ENCODE measurements around the gene MACC1. TPM values are rescaled to one million over a fixed set of nuclear protein-coding genes. Genes with fewer than 3 reads are reported as not detected.

MACC1 gene
- total RNA-seq, 1 donor from 2014 or later, result 0.12 TPM

DNA sequence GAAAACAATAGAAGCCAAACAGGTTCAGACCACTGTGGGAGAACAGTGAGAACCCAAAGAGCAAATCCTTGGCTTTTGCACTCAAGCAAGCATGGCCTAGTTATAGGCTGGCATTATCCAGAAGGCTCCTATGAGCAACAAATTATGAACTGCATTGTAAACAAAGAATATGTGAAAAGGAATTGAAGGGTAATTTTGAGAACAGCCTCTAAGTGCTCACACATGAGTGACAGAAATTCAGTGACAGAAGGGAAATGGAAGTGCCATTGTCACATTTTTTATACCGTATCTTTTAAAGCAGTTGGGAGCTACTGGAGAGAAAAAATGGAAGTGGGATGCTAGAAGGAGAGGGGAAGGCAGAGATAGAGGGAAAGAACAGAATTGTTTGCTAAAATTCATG, 114.2 kb downstream of the MACC1 start:
- no peak overlapping the region for H3K4me3 Mint-ChIP-seq
- H3K27ac Mint-ChIP-seq (ENCODE audit: unreplicated experiment), result no peak overlapping the region
- no peaks in the 10 kb centered on the region for H3K4me1 Mint-ChIP-seq
- DNase-seq (ENCODE audit: low read depth, low spot score), result no peak
- no peaks in the 10 kb centered on the region for H3K36me3 Mint-ChIP-seq (ENCODE audit: low read depth)
- no peaks in the 10 kb centered on the region for H3K9me3 Mint-ChIP-seq
- H3K27me3 Mint-ChIP-seq (ENCODE audit: low read depth), result no peaks in the 10 kb centered on the region
- TF ChIP-seq, protein P1, sequence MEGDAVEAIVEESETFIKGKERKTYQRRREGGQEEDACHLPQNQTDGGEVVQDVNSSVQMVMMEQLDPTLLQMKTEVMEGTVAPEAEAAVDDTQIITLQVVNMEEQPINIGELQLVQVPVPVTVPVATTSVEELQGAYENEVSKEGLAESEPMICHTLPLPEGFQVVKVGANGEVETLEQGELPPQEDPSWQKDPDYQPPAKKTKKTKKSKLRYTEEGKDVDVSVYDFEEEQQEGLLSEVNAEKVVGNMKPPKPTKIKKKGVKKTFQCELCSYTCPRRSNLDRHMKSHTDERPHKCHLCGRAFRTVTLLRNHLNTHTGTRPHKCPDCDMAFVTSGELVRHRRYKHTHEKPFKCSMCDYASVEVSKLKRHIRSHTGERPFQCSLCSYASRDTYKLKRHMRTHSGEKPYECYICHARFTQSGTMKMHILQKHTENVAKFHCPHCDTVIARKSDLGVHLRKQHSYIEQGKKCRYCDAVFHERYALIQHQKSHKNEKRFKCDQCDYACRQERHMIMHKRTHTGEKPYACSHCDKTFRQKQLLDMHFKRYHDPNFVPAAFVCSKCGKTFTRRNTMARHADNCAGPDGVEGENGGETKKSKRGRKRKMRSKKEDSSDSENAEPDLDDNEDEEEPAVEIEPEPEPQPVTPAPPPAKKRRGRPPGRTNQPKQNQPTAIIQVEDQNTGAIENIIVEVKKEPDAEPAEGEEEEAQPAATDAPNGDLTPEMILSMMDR (conservative IDR thresholded peaks at IDR 0.05), result no peak

DNA sequence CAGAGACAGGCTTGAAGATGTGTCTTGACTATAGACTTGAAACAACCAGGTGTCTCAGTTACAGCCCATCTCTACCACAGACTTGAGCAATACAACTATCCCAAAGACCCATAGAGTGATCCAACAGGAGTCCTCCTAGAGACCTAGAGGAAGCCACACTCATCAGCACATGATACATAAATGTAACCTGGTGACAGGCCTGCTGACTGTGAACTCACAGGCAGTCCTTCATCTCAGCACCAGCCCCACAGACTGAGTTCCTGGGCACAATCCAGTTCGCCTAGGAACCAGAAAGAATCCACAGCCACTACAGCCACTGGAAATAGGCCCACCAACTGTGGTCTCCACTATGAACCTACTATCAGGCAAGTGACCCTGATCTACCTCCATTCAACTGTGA, 121.3 kb downstream of the MACC1 start:
- Mint-ChIP-seq H3K36me3 (ENCODE audit: low read depth) (peaks cover 3% of the 10 kb centered on the region), H3K4me1 (no peaks in the 10 kb centered on the region)

DNA sequence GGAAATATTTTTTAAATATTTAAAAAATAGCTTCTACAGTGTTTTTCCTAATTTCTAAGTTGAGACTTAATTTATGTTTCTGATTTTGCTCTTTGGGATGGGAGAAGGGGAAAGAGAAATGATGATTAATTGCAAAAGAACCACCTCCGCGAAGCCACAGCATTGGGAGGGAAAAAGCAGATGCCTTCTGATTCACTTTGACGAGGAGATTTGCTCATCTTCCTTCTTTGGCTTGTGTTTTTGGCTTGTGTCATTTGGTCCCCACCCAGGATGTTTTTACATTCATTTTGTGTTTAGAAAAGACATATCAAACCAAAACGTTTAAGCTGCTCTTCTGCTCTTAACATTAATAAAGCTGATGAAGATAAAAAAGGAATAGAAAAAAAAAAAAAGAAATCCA, 121.7 kb downstream of the MACC1 start:
- H3K4me3 Mint-ChIP-seq, result no peak overlapping the region
- no peaks in the 10 kb centered on the region for H3K27me3 Mint-ChIP-seq (ENCODE audit: low read depth)
- DNase-seq (ENCODE audit: low read depth, low spot score), result no peak
- H3K36me3 Mint-ChIP-seq (ENCODE audit: low read depth), result peaks cover 3% of the 10 kb centered on the region
- H3K9me3 Mint-ChIP-seq, result peaks cover 10% of the 10 kb centered on the region
- TF ChIP-seq, protein P1 (conservative IDR thresholded peaks at IDR 0.05), result no peak
- H3K4me1 Mint-ChIP-seq, result no peaks in the 10 kb centered on the region
- H3K27ac Mint-ChIP-seq (ENCODE audit: unreplicated experiment), result no peak overlapping the region

More for the DNA sequence above, 121.3 kb downstream of the MACC1 start:
- H3K27ac Mint-ChIP-seq (ENCODE audit: unreplicated experiment), result no peak overlapping the region
- TF ChIP-seq, protein P1 (conservative IDR thresholded peaks at IDR 0.05), result no peak
- H3K27me3 Mint-ChIP-seq (ENCODE audit: low read depth), result no peaks in the 10 kb centered on the region
- peaks cover 10% of the 10 kb centered on the region for H3K9me3 Mint-ChIP-seq
- no peak overlapping the region for H3K4me3 Mint-ChIP-seq
- DNase-seq (ENCODE audit: low read depth, low spot score), result no peak

DNA sequence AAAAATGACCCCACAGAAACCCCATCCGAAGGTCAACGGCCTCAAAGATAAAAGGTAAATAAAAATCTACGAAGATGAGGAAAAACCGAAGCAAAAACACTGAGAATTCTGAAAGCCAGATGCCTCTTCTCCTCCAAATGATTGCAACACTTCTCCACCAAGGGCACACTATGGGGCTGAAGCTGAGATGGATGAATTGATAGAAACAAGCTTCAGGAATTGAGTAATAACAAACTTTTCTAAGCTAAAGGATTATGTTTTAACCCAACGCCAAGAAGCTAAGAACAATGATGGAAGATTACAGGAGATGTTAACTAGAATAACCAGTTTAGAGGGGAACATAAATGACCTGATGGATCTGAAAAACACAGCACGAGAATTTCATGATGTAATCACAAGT, 127.8 kb downstream of the MACC1 start:
- H3K4me3 Mint-ChIP-seq, result no peak overlapping the region
- no peak for DNase-seq (ENCODE audit: low read depth, low spot score)
- H3K27ac Mint-ChIP-seq (ENCODE audit: unreplicated experiment), result no peak overlapping the region
- H3K9me3 Mint-ChIP-seq, result peaks cover 6% of the 10 kb centered on the region
- H3K27me3 Mint-ChIP-seq (ENCODE audit: low read depth), result no peaks in the 10 kb centered on the region
- no peaks in the 10 kb centered on the region for H3K4me1 Mint-ChIP-seq
- TF ChIP-seq, protein P1 (conservative IDR thresholded peaks at IDR 0.05), result no peak
- H3K36me3 Mint-ChIP-seq (ENCODE audit: low read depth), result no peaks in the 10 kb centered on the region

DNA sequence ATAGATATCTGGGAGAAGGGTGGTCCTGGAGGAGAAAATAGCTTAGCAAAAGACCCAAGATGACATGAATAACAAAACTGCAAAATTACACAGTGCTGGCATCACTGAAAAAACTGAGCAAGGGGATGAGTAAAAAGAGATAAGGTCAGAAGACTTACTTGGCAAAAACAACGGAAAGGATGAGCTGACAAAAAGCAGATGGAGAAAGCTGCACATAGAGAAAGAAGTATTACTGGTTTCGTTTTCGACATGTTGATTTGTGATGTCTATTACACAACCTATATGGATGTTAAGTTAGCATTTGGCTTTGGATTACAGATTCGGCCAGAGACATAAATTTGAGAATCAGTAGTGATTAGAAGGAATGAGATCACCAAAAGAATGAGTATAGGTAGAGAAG, 132.1 kb downstream of the MACC1 start:
- Mint-ChIP-seq H3K36me3 (ENCODE audit: low read depth) (no peaks in the 10 kb centered on the region), H3K27ac (ENCODE audit: unreplicated experiment) (no peak overlapping the region), H3K27me3 (ENCODE audit: low read depth) (no peaks in the 10 kb centered on the region), H3K4me1 (no peaks in the 10 kb centered on the region), H3K4me3 (no peak overlapping the region), H3K9me3 (no peaks in the 10 kb centered on the region)
- no peak for DNase-seq (ENCODE audit: low read depth, low spot score)
- TF ChIP-seq, protein P1 (conservative IDR thresholded peaks at IDR 0.05), result no peak

Other genes with a start within 250 kb of the MACC1 start
- 18.2 and 19.9 TPM in 2 replicates for gene ITGB8, start 113.5 kb upstream of the MACC1 start, total RNA-seq

Measured in neural crest cell (in vitro differentiated cells).